ENCODE measurements around the gene DAND5.

The DAND5 gene

DNA sequence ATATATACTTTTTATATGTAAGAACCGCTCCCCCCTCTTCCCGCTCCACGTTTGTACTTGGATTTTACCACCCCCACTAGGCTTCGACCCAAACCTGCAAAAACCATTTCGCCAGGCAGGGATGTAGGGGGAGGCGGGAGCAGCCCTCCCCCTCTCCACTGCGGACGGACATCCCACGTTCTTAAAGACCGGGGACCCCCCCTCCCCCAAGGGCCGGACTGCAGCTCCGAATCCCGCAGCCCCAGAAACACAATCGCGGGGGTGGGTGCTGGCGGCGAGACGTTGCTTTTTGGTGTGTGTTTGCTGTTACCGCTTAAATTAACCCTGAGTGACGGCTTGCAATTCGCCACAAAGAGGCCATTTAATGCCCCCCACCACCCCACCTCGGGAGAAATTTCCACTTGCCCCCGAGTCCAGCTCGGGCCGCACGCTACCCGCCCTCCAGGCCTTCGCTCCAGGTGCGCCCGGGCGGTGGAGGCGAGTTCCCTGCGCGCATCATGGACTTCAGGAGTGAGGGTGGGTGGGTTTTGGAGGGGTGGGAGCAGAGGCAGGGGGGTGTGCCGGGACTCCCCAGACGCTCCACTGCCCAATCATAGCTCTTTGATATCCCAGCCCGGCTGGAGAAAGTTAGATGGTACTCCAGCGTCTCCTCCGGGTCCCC is 41.7 kb downstream of the DAND5 start:
- DNase-seq, result no peak

DNA sequence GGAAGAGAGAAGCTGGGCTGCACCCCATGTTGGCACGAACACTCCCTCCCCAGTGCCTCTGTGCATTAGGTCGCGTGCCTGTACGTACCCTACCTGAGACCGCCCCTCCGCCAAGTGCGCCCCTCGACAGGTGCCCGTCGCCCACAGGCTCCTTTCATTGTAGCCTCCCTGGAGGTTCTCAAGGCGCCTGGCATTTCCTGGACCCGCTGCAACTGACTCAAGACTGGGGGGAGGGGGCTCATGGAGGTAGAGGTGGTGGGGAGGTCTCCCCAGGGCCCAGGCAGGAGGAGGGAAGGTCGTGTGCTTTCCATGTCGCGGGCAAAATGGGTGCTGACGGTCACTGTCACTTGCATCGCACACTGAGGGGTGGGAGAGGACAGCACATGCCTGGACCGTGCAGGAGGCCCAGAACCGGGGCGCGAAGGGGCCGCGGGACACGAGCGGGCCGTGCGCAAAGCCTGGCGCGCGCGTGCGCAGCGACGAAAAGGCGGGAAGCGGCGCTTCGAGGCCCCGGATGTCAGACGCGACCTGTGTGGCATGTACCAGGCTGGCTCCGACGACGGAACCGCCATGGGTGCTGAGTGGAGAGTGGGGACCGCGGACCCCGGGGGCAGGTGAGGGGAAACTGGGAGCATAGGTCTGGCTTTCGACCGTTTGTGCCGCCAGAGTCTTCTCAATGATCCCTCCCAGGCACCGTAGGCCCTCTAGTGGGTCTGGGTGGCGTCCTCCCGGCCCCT is 42.4 kb downstream of the DAND5 start:
- no peak for DNase-seq

DNA sequence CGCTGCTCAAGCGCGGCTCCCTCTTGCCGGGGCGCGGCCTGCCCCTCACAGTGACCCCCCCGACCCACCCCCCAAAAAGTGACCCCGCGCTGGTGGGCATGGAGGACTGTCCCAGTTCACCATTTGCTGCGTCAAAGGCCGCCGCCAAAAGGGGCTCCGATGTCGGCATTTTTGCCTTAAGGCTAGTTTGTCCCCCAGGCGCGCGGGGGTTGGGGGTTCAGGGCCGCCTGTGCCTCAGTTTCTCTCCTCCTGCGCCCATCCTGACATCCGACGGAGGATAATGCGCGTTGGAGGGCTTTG is 43.0 kb downstream of the DAND5 start:
- no peak for DNase-seq

DNA sequence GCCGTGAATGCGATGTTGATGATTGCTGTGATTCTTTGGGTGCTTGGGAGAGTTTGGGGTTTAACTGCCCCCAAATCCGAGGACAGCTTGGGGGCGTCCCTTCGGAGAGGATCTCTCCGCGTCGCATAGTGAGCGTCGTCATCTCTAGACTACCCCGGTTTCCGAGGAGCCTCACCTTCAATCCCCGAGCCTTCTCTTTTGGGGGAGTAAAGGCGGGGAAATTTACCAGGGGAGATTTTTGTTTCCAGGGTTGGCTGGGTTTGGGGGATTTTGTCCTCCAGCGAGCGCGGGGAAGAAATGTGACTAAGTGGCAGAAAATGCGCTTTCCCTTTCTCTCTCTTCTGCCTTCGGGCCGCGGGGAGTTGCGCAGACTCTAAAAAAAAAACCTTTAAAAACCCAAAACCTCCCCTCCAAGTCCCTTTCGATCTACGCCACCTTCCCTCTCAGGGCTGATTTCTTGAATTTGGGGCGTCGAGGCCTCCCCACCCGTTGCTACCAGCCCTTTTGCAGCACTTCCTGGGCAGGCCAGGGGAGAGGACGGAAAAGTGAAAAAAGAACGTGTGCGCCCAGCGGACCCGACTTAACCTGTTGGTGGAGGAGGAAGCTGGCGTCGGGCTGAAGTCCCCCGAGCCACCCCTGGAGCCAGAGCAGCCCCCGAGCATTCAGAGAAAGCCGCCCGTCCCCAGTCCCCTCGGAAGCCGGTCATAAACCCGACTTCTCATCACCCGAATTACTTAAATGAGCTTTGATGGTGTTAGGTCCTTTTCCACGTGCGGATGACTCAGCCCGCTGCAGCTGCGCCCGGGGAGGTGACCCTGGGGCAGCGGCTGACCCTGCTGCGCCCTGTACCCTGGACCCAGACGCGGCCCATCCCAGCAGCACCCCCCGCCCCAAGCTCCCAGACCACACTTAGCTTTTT is 43.6 kb downstream of the DAND5 start:
- no peak for DNase-seq

DNA sequence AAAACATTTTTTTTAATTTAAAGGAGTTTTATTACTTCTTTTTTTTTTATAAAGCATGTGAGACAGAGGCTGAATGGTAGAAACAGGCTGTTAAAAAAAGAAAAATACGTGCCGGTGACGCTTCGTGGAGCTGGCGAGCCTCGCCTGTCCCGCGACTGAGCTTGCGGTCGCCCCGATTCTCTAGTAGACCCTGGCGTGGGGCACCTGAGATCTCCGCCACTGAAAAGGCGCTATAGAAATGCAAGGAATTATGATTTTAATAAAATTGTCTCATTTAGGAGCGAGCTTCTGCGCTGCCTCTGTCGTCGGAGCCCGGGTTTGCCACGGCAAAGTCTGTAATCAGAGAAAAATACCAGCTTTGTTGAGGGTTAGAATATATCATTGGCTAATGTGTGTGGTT is 44.3 kb downstream of the DAND5 start:
- DNase-seq, result no peak

DNA sequence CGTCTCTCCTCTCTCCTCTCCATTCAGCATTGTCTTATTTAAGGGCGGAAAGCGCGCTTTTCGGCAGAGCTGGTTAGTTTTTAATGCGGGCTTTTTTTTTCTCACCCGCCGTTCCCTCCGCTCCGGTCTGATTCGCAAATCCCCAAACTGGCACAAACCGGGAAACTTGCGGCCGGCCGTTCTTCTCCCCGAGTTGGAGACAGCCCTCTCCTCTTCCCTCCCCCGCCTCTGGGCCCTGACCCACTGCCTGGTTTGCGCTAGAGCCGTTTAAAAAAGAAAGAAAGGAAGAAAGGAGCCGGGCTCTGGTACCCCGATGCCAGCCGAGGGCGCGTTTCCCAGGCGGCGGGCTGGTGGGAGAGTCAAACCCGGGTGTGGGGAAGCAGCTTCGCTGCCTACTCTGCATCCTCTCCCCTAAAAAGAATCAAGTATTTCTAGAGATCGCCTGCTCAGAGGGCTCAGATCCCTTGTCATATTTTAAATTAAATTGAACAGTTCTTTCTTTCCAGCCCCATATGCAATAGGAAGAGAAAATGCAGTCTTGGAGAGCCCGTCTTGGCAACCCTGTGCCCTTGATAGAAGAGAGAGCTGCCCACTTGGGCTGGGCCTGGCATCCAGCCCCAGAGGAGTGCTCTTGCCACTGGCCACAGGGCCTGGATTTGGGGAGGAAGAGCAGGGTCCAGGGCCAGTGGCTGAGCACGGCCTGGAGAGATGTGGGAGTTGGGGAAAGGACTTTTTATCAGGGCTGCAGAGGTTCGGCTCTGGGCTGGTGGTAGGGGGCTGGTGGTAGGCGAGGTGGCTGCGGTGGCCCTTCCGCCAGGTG is 44.9 kb downstream of the DAND5 start:
- DNase-seq, result no peak

DNA sequence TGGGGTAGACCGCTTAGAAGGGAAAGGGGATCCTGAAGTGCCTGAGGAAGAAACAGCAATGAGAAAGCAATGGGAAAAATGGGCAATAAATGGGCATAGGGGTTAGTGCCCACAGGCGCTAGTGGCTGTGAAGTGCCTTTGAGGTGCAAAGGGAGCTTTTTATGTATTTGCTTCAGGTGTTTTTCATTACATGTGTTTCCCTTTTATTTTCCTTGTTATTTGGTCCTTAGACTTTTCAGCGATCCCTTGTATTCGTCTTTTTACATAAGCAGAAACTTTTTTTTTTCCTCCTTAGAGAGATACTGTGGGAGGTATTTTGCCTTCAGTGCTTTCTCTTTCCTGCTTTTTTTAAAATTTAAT is 45.5 kb downstream of the DAND5 start:
- DNase-seq, result no peak

DNA sequence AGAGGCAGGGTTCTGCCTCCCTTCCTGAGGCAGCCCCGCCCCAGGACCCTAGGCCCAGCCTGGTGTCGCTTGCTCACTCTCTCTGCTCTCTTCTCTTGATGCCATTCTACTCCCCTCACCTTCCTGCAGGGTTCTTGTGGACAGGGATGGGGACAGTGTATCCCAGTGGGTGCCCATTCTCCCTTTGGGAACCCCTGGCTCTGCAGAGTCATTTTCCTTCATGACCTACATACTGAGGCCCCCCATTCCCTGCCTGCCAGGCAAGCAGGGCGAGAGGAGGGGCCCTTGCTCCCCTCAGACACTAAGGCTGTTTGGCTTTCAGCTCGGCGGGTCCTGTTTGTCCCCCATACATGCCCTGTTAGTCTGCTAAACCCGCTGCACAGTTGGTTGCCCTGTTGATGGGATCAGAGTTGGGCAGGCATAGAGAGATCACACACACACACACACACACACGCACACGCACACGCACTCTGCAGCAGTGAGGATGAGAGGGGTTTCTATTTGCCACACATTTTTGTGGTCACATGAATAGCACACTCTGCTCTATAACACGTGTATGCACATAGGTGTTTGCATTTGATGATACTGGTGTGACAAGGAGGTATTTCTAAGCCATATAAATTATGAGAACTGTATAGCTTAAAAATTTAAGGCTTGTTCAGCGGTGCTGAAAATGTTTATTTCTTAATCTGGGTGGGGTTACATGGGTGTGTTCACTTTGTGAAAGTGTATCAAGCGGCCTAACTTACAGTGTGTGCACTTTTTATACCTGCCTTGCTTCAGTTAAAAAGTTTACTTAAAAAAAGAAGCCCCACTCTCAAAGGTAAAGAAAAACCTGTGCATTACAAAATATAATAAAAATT is 46.2 kb downstream of the DAND5 start:
- DNase-seq, result no peak

DNA sequence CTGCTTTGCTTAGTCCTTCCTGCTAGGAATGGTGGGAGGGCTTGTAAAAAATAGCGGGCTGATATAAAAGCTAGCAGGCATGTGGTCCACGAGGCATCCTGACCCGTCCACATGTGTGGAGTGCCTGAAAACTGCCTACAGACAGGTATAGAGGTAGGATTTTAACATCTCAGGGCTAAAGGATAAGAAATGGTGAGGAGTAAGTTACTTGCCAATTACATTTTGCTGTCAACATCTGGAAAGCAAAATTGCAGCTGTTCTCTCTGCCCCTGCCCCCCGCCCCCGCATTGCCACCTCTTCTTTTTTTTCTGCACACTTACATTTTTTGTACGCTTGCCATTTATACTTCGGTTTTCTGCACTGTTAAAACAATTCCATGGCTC is 46.9 kb downstream of the DAND5 start:
- no peak for DNase-seq

DNA sequence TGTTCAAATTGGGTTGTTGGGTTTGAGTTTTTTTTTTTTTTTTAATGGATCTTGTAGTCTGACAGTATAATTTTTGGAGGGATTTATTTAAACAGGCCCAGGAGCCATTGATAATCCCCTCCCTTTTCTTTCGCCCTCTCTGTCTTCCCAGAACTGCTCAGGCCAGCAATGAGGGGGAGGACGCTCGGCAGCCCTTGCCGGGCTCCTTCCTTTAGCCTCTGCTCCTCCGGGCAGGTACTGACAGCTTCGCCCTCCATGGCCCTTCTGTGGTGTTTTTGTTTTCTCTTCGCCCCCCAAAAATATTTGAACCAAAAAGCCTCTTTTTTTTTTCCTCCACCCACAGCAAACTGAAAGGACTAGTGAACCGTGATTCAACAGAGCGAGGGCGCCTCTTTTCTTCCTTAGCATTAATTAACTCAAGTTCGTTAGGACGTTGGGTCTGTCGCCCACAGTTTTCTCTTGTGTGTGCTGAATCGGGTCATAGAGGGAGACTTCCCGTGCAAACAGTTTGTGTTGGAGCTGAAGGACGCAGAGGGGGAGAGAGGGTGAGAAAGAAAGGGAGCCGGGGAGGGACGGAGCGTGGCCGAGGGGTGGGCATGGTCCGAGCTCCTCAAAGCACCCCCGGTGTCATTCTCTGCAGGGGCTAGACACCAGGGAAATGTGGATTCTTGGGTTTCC is 47.4 kb downstream of the DAND5 start:
- no peak for DNase-seq

DNA sequence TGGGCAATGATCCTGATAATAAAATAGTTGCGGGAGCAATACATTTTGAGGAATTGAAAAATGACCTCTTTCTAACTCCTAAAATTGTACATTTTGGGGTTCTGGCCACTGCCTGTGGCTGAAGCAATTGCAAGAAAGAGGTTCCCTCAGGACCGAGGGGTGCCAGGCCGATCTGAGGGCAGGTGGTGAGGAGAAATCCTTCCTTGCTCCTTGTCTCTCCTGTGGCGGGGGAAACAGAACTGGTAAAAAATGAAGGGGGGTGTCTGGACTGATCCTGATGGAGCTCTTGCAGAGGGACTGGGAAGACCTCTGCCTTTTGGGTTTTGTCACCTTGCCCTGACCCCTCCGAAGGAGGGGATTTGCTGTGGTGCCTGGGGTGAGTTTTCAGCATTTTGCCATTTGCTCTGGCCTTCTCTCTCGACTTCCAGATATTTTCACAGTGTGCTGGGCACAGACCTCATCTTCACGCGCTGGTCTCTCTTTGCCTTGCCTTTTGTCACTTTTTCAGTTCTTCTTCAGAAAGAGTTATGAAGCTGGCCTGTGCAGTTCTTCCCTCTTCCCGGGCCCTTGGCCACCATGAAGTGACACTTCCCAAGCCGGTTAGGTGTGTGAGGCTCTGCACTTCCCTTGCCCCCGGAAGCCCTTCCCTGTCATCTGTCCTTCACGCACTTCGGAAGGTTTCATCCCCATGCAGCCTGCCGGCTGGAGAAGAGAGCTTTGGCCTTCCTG is 48.1 kb downstream of the DAND5 start:
- no peak for DNase-seq

DNA sequence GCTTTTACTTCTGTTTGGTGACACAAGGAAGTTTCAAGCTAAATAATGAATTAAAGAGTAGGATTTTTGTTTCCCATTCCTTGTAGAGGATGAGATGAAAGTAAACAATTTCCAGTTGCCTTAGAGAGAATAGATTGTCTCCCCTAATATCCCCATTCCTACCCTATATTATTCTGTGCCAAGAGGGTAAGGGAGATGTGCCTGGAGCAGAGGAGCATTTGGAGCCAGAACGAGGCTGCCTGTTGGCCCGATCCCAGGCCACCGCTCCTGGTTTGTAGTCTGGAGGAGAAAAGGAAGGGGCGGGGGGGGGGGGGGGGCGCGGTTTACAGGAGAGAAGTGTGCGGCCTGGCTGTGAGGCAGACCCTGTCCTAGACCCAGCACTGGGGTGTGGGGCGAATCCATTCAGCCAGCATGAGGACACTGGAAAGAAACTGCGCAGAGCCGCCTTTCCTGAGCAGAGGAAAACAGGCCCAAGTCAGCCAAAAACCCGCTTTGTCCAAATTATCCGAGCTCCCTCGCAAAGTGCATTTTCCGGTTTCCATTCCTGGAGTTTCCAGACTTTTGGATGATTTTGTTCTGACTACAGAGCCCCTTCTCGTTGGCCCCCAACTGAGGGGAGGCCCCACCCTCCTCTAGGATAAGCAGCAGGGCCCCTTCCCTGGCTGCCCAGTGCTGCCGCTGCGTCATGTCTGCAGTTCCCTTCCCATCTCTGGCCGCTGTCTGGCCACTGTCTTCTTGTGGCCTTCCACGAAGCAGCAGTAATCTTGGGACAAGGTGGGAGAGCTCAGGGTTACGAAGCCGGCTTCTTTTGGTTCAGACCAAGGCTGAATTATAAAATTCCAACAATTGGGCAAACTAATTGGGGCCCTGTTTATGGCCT is 48.9 kb downstream of the DAND5 start:
- no peak for DNase-seq

DNA sequence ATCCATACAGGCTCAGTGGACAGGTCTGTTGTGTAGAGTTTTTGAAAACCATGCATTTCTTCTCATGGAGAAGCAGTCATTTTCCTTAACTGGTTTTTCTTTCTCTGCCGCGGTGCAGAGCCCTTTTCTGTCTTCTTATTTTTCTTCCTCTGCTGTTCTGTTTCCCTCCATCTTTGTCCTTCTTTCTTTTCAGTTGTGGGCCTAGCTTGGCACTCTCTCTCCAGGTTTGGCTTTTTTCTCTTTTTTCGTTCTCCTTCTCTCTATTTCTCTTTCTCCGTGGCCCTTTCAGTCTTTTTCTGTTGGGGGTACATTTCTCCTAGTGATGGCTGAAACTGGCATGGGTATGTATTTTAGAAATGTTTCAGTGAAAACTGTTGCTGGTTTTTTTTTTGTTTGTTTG is 50.0 kb downstream of the DAND5 start:
- DNase-seq, result no peak

DNA sequence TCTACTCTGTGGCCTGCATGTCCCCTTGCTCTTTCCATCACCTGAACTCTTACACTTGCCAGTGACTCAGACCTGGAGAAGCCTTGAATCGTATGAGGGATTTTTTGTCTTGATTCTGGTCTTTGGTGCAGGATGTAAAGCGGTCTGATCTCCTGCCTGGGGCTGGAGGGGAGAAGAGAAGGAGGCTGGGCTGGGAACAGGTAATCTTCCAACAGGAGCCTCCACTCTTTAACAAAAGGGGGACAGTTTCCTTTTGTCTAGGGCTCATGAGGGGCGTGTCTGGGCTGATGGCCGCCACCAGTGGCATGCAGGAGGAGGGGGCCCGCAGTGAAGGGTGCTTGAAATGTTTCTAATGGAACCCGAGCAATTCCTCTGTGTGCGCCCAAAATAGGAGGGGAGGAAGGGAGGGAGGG is 50.6 kb downstream of the DAND5 start:
- no peak for DNase-seq

DNA sequence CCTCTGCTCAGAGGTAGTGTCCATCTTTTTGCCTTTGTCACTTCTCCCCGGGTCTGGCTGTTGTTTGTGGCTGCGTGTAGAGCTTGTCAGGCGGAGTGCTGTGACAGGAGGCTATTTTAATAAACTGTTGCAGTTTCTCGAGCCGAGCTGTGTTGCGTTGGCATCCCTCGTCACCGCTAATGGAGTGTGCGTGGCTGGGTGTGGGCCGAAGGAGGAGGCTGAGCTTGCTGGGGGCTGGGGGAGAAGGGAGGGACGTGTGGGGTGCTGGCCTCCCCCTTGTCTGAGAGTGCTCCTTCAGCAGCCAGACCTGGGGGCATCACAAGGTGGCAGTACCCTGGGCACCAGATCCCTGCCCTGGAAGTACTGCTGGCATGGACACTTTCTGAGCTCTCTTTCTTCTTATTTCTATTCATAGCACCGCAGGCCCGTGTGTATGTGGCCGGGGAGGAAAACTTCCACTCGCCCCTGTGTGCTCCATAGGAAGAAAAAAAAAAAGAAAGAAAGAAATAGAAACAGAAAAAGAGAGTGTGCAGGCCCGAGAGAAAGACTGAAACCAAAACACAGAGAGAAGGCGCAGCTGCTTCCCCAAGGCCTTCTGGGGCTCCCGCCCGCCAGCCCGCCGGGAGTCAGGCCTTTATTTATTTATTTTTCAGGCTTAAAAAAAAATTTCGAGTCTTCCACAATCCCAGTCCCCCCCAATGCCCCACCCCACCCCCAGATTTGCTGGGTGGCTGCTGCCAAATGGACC is 52.9 kb downstream of the DAND5 start:
- no peak for DNase-seq

DNA sequence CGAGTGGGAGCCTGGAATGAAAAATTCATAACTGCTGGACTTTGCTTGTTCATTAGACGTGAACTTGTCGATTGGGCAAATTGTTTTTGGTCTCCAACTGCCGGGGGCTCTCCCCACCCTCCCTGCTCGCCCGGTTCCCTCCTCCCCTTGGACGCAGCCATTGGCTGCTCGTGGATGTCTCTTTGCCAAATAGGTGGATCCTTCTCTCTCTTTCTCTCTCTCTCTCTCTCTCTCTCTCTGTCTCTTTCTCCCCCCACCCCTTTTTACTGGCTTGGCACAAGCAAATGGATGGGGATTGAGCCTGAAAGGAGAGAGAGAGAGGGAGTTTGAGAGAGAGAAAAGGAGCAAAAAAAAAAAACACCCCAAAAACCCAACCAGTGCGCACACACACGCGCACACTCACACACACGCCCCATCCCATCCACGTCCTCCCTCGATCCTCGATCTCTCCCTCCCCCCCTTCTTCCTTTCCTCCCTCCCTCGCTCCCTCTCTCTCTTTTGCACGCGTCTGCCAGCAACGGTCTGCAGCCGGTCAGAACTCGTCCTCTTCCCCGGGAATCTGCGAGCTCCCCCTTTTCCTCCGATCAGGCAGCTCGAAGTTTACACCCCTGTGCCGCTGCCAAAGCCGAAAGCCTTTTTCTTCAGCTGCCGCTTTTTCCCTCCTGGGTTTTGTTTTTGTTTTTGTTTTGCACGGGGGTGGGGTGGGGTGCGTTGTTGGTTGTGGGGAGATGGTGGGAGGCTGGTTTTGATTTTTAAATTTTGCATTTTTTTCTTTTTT is 53.7 kb downstream of the DAND5 start:
- peak; percentile 79 for DNase-seq

DNA sequence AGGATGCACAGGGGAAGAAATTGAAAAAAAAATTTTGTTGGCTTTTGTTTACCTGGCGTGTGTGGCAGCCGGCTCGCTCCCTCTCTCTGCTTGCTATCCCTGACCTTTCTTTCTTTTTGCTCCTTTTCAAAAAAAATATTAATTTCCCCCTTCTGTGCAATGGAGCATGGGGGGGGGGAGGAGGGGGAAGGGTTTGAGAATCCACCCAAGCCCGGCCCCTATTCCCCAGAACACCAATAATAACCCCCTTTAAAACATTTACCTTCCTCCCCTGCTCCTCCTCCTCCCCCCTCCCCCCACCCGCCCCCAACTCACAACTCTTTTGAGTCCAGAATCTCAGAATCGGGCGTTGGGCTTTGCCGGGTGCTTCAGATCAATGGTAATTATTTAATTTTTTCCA is 54.3 kb downstream of the DAND5 start:
- no peak for DNase-seq

All from NCI-H226 (cell line).